ENCODE data around the gene S100A6. TPM values are rescaled to one million over a fixed set of nuclear protein-coding genes. Genes with fewer than 3 reads are reported as not detected.

S100A6 gene
- total RNA-seq, 4 donors from 2014 or later: 219 to 881 (median 433) TPM

GRCh38 chr1:153498746-153499145, 37.0 kb downstream of the S100A6 start:
- intact Hi-C loops (cut with DNase I; ENCODE audit: low total_unique reads): loop anchor here (5.0 kb wide), 1 partner anchor 146 kb away; no protein-coding TSS in a partner anchor
- WGBS, 2 donors (ENCODE audit: low coverage in 1 of 2): 11% methylated on average over 2 of the region's 2 CpGs; no CpG with 5 or more reads in 1 of the 2 donors
- DNase-seq: no peak
- no peaks in the 10 kb centered on the region for H3K27me3 ChIP-seq
- in situ Hi-C loops (cut with MboI; ENCODE audit: low pct_ligation_motif_present in 1 of 4, low pct_unique_long_range_greater_than_20kb in 1 of 4, low sequenced_read_pairs in 3 of 4): no loop called here
- TF ChIP-seq POLR2A (IDR thresholded peaks at IDR 0.05): no peak
- TF ChIP-seq, protein P1, sequence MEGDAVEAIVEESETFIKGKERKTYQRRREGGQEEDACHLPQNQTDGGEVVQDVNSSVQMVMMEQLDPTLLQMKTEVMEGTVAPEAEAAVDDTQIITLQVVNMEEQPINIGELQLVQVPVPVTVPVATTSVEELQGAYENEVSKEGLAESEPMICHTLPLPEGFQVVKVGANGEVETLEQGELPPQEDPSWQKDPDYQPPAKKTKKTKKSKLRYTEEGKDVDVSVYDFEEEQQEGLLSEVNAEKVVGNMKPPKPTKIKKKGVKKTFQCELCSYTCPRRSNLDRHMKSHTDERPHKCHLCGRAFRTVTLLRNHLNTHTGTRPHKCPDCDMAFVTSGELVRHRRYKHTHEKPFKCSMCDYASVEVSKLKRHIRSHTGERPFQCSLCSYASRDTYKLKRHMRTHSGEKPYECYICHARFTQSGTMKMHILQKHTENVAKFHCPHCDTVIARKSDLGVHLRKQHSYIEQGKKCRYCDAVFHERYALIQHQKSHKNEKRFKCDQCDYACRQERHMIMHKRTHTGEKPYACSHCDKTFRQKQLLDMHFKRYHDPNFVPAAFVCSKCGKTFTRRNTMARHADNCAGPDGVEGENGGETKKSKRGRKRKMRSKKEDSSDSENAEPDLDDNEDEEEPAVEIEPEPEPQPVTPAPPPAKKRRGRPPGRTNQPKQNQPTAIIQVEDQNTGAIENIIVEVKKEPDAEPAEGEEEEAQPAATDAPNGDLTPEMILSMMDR (IDR thresholded peaks at IDR 0.05): no peak
- TF ChIP-seq POLR2AphosphoS5 (IDR thresholded peaks at IDR 0.05): no peak
- no peak for TF ChIP-seq EP300 (IDR thresholded peaks at IDR 0.05; ENCODE audit: low read depth)
- no peaks in the 10 kb centered on the region for H3K36me3 ChIP-seq
- no peak overlapping the region for H3K4me3 ChIP-seq
- no peak overlapping the region for H3K27ac ChIP-seq
- no peaks in the 10 kb centered on the region for H3K4me1 ChIP-seq
- no peaks in the 10 kb centered on the region for H3K9me3 ChIP-seq

- DNase-seq: no peak
- intact Hi-C loops (cut with DNase I; ENCODE audit: low total_unique reads): loop anchor here (1.0 to 5.0 kb wide), 2 partner anchors 28 to 143 kb away; no protein-coding TSS in a partner anchor
- no peaks in the 10 kb centered on the region for H3K36me3 ChIP-seq
- H3K27ac ChIP-seq: no peak overlapping the region
- WGBS, 2 donors (ENCODE audit: low coverage in 1 of 2): 61% methylated on average over 6 of the region's 6 CpGs; no CpG with 5 or more reads in 1 of the 2 donors
- in situ Hi-C loops (cut with MboI; ENCODE audit: low pct_ligation_motif_present in 1 of 4, low pct_unique_long_range_greater_than_20kb in 1 of 4, low sequenced_read_pairs in 3 of 4): no loop called here
- no peaks in the 10 kb centered on the region for H3K27me3 ChIP-seq
- no peak overlapping the region for H3K4me3 ChIP-seq
- peaks cover 5 to 8% (median 6%) of the 10 kb centered on the region in 4 donors for H3K4me1 ChIP-seq
- TF ChIP-seq, protein P1 (IDR thresholded peaks at IDR 0.05): no peak
- no peaks in the 10 kb centered on the region for H3K9me3 ChIP-seq
These were observed 40.3 kb downstream of the S100A6 start for GRCh38 chr1:153495536-153495935.

DNA sequence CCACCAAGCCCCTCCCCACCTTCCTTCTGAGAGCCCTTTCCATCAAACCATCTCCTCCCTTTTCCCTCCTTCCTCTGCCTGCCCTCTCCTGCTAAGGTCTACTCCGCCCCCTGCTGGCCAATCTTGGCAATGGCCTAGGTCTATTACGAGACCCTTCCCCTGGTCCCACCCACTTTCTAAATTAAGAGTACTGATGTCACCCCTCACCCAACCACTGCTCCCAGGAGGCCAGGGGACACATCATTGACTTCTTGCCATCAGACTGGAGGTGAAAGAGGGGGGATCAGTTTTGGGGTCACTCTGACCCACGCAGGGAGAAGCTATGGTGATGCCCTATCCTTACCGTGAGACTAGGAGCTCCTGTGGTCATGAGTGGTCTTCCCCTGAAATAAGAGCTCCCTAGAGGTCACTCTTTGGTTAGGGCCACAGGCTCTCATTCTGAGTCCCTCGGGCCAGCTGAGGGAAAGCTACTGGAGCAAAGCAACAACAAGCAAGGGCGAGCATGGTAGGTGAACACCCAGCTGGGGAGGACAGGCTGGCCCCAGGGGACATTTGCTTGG, 40.7 kb downstream of the S100A6 start:
- Histone ChIP-seq H3K27ac (no peak overlapping the region), H3K36me3 (no peaks in the 10 kb centered on the region), H3K9me3 (no peaks in the 10 kb centered on the region), H3K4me3 (no peak overlapping the region), H3K4me1 (peaks cover 6 to 9% (median 7%) of the 10 kb centered on the region in 4 donors), H3K27me3 (no peaks in the 10 kb centered on the region)
- in situ Hi-C loops (cut with MboI; ENCODE audit: low pct_ligation_motif_present in 1 of 4, low pct_unique_long_range_greater_than_20kb in 1 of 4, low sequenced_read_pairs in 3 of 4): no loop called here
- intact Hi-C loops (cut with DNase I; ENCODE audit: low total_unique reads): loop anchor here (1.0 to 5.0 kb wide), 2 partner anchors 28 to 143 kb away; no protein-coding TSS in a partner anchor
- DNase-seq: peak; percentile 76
- 40% methylated on average over 2 to 6 of the region's 6 CpGs for WGBS, 2 donors (ENCODE audit: low coverage in 1 of 2)
- TF ChIP-seq, protein P1 (IDR thresholded peaks at IDR 0.05): peak; percentile 91 to 95 (median 93)
- TF ChIP-seq POLR2AphosphoS5 (IDR thresholded peaks at IDR 0.05): no peak

GRCh38 chr1:153493343-153493960, 42.3 kb downstream of the S100A6 start:
- Histone ChIP-seq H3K27me3 (no peaks in the 10 kb centered on the region), H3K27ac (peak overlapping the region in 1 of 4 donors; percentile 49), H3K9me3 (no peaks in the 10 kb centered on the region), H3K36me3 (no peaks in the 10 kb centered on the region), H3K4me1 (peaks cover 6 to 9% (median 7%) of the 10 kb centered on the region in 4 donors), H3K4me3 (no peak overlapping the region)
- in situ Hi-C loops (cut with MboI; ENCODE audit: low pct_ligation_motif_present in 1 of 4, low pct_unique_long_range_greater_than_20kb in 1 of 4, low sequenced_read_pairs in 3 of 4): no loop called here
- TF ChIP-seq, protein P1 (IDR thresholded peaks at IDR 0.05): no peak
- peak in 1 of 3 donors; percentile 27 for TF ChIP-seq POLR2AphosphoS5 (IDR thresholded peaks at IDR 0.05)
- 72% methylated on average over 6 of the region's 6 CpGs; no CpG with 5 or more reads in 1 of the 2 donors for WGBS, 2 donors (ENCODE audit: low coverage in 1 of 2)
- intact Hi-C loops (cut with DNase I; ENCODE audit: low total_unique reads): no loop called here
- DNase-seq: no peak
